IMR-90 (cell line): ENCODE results near the gene PRDM9.
"Not testable (repeated sequence)": the region's sequence is repeated elsewhere in the genome, so short reads cannot be mapped to it uniquely, and the experiment has no call there.

Experiments used
- CEBPB ChIP-seq: IDR thresholded peaks from 2 replicates; pipeline ENCODE4 v1.6.1; 2012; ENCODE audit warnings: low read depth, low read length, improper control_type of control experiment
- FOS ChIP-seq: fragments of 150-350 bp; IDR thresholded peaks from 2 replicates; pipeline ENCODE4 v1.6.1; 2016; ENCODE audit warnings: low read depth, low read length
- NFE2L2 ChIP-seq: fragments of 150-350 bp; IDR thresholded peaks from 2 replicates; pipeline ENCODE4 v1.6.1; 2016; ENCODE audit warnings: low read depth, mild to moderate bottlenecking, low read length
- POLR2A ChIP-seq: IDR thresholded peaks from 2 replicates; pipeline ENCODE4 v1.6.1; 2012; ENCODE audit warnings: mild to moderate bottlenecking, low read depth, low read length
- RAD21 ChIP-seq: IDR thresholded peaks from 2 replicates; pipeline ENCODE4 v1.6.1; 2012; ENCODE audit warnings: low read length, improper control_type of control experiment
- RCOR1 ChIP-seq: IDR thresholded peaks from 2 replicates; pipeline ENCODE4 v1.6.1; 2012; ENCODE audit warnings: mild to moderate bottlenecking, low read length, improper control_type of control experiment; ENCODE audit not compliant: insufficient replicate concordance
- SMC3 ChIP-seq: fragments of 150-350 bp; IDR thresholded peaks from 2 replicates; pipeline ENCODE4 v1.6.1; 2016; ENCODE audit warnings: low read depth, mild to moderate bottlenecking, antibody characterized with exemption, low read length, moderate library complexity
- TF ChIP-seq, protein P1 (sequence below): conservative IDR thresholded peaks from 2 replicates; pipeline ENCODE4 v1.5.1; 2012; ENCODE audit warnings: mild to moderate bottlenecking, low read depth, low read length, improper control_type of control experiment
- TF ChIP-seq, protein P2 (sequence below): fragments of 150-350 bp; IDR thresholded peaks from 2 replicates; pipeline ENCODE4 v1.6.1; 2017; ENCODE audit warnings: mild to moderate bottlenecking, antibody characterized with exemption, low read length, low read depth
- TF ChIP-seq, protein P3 (sequence below): fragments of 150-350 bp; IDR thresholded peaks from 2 replicates; pipeline ENCODE4 v1.6.1; 2016; ENCODE audit warnings: low read depth, mild to moderate bottlenecking, low read length, moderate library complexity, borderline replicate concordance

DNA sequence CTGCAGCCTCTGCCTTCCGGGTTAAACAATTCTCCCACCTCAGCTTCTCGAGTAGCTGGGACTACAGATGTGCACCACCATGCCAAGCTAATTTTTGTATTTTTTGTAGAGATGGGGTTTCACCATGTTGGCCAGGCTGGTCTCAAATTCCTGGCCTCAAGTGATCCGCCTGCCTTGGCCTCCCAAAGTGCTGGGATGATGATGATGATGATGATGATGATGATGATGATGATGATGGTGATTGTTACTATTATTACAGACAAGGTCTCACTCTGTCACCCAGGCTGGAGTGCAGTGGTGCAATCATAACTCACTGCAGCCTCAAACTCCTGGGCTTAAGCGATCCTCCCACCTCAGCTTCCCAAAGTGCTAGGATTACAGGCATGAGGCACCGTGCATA, 3.0 kb downstream of the PRDM9 start:
- TF ChIP-seq, protein P1, sequence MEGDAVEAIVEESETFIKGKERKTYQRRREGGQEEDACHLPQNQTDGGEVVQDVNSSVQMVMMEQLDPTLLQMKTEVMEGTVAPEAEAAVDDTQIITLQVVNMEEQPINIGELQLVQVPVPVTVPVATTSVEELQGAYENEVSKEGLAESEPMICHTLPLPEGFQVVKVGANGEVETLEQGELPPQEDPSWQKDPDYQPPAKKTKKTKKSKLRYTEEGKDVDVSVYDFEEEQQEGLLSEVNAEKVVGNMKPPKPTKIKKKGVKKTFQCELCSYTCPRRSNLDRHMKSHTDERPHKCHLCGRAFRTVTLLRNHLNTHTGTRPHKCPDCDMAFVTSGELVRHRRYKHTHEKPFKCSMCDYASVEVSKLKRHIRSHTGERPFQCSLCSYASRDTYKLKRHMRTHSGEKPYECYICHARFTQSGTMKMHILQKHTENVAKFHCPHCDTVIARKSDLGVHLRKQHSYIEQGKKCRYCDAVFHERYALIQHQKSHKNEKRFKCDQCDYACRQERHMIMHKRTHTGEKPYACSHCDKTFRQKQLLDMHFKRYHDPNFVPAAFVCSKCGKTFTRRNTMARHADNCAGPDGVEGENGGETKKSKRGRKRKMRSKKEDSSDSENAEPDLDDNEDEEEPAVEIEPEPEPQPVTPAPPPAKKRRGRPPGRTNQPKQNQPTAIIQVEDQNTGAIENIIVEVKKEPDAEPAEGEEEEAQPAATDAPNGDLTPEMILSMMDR, result not testable (repeated sequence)
- TF ChIP-seq RCOR1, FOS, NFE2L2, POLR2A, SMC3, CEBPB, RAD21: not testable (repeated sequence)
- TF ChIP-seq, protein P2, sequence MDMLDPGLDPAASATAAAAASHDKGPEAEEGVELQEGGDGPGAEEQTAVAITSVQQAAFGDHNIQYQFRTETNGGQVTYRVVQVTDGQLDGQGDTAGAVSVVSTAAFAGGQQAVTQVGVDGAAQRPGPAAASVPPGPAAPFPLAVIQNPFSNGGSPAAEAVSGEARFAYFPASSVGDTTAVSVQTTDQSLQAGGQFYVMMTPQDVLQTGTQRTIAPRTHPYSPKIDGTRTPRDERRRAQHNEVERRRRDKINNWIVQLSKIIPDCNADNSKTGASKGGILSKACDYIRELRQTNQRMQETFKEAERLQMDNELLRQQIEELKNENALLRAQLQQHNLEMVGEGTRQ, result not testable (repeated sequence)
- TF ChIP-seq, protein P3, sequence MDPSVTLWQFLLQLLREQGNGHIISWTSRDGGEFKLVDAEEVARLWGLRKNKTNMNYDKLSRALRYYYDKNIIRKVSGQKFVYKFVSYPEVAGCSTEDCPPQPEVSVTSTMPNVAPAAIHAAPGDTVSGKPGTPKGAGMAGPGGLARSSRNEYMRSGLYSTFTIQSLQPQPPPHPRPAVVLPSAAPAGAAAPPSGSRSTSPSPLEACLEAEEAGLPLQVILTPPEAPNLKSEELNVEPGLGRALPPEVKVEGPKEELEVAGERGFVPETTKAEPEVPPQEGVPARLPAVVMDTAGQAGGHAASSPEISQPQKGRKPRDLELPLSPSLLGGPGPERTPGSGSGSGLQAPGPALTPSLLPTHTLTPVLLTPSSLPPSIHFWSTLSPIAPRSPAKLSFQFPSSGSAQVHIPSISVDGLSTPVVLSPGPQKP, result not testable (repeated sequence)
